ENCODE data around the gene MINAR1.

Gene MINAR1

DNA sequence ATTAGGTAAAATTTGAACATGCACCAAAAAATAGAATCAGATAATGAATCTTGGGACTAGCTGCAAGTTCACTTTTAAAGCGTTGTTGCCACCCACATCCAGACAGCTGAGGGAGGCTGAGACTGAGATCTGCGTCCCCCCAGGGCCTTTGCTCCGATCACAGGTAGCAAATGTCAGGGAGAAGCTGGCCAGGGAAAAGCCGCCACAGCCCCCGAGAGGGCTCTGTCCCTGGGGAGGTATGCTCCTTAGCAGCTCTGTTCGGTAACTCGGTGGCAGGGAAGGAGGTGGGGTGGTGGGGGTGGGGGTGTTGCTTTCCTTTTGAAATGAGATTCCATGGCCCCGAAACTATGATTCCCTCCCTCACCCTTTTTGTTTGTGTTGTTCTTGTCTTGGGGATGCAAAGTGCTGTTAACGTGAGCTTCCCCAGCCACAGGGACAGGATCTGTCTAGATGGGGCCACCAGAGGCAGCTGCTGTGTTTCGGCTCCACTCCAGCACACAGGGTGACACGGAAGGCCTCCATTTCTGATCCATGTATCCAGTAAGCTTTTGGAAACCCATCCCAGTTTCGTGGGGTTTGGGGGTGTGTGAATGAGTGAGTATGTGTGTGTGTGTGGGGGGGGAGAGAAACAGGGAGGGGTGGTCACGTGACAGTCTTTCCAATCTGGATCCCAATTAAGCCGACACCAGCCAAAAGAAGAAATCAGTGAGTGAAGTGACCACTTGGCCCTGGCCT is 1.1 kb upstream of the MINAR1 start:
- DNase-seq (ENCODE audit: low read depth), result no peak

DNA sequence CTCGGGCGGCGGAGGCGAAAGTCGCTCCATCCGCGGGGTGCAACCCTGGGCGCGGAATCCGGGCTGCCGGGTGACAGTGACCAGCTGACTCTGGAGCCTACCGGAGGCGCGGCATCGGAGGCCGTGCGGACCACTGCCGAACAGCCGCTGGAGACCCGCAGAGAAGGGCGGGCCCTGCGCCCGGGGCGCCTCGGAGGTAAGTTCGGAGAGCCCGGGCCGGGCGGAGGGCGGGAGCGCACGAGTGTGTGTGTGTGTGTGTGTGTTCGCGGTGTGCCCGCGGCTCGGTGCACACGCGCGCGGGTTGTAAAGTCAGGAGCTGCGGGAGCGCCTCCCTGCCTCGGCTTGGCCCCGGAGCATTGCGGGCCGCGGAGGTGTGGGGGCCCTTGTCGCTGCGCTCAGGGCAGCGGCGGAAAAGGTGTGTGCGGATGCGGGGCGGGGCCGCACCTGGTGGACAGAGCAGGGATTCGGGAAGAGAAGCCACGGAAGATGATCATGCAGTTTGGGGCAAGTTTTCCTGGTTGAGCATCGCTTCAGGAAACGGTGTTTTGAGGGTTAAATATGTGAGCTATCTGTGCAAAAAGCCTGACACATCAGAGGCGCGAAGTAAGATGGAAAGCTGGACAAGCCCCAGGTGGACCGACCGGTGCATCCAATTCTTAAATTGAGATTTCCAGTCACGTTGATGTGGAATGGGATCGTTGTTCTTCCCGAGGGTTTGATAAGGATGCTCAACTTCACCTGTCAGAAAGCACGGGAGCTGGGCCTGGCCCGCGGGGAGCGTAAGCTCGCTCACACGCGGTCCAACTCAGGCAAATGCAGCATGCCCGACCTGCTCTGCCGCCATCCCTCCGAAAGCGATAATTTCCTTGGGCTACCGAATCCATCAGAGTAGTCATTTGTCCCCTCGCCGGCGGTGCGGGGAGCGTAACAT is 474 bp downstream of the MINAR1 start:
- DNase-seq (ENCODE audit: low read depth), result no peak

DNA sequence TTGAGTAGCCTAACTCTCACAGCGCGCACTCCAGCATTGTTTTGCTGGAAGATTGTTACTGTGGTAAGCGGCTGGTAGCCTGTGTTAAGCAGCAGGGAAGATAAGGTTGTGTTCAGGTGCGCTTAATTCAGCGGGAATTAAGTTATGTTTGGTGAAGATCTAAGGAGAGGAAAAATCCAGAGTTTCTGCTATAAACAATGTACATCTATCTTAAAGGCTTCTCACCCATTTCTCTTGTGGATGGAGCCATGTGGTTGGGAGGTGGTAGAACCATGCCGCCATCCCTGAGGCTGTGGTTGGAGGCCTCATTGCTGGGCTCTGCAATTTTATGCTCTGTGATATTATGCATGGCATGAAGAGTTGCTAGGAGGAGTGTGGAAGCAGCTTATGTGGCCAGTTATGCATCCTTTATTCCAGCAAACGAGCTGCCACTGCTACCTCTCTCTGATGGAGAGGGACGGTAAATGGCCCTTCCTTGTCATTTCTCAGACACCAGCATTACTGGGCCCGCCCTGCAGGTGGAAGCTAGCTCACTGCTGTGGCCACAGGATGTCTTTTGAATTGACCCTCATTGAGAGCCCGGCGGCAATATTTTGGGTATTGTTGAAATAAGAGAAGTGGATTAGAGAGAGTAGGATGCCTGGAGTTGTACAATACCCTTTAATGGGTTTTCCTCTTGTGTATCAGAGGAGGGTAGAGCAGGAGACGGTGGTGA is 1.3 kb downstream of the MINAR1 start:
- no peak for DNase-seq (ENCODE audit: low read depth)

DNA sequence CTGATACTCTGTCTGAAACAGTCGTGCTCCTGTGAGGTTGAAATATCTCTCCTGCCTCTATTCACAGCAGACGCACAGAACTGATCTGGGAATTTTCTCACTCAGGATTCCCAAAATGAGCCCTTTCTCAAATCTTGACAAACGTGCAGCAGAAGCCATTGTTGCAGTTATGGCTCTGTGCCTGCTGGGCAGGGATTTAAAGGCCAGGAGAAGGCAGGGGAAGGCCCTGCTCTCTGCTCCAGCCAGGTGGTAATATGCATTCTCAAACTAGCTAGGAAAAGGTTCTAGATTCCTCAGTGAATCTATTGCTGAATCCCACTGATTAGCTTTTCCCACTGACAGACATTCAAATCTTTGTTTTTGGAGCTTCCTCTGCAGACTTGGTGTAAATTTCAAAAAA is 2.2 kb downstream of the MINAR1 start:
- DNase-seq (ENCODE audit: low read depth), result no peak

DNA sequence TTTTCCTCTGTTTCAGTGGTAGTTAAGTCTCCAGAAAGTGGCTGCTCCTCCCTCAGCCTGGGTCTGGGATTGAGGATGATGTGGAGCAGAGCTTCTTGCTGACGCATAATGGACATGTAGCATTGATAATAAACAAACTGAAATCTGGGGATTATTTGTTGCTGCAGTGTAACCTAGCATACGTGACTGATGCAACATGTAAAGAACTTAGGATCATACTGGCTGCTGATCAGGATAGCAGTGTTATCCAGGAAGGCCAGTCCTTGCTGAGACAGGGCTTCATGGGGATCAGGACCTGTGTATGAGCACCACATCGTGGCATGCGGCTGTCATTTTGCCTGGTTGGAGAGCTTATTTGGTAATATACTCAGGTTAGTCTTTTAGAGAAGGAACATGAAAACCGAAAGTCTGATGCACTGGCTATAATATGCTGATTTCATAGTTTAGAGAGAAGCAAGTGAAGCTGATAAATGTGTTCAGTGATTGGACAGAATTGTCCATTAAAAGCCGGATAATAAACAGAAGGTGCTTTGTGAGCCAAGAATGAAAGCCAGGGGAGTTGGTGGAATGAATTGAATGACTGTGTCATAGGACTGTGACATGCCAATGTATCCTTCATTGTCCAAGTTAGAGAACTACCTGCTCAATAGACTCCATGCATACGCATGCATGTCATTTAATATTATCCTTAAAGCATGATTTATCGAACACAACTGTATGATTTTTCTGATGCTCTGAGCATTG is 4.1 kb downstream of the MINAR1 start:
- DNase-seq (ENCODE audit: low read depth), result no peak

DNA sequence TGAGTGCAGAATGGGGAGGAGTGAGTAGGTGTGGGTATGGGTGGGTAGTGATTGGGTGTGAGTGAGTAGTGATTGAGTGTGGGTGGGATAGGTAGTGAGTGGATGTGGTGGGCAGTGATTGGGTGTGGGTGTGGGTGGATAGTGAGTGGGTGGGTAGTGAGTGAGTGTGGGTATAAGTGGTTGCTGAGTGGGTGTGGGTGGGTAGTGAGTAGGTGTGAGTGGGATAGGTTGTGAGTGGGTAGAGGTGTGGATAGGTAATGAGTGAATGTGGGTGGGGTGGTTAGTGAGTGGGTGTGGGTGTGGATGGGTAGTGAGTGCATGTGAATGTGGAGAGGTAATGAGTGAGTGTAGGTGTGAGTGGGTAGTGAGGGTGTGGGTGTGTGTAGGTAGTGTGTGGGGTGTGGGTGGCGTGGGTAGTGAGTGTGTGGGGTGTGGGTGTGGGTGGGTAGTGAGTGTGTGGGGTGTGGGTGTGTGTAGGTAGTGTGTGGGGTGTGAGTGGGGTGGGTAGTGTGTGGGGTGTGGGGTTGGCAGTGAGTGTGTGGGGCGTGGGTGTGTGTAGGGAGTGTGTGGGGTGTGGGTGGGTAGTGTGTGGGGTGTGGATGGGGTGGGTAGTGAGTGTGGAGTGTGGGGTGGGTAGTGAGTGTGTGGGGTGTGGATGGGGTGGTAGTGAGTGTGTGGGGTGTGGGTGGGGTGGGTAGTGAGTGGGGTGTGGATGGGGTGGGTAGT is 5.3 kb downstream of the MINAR1 start:
- no peak for DNase-seq (ENCODE audit: low read depth)

DNA sequence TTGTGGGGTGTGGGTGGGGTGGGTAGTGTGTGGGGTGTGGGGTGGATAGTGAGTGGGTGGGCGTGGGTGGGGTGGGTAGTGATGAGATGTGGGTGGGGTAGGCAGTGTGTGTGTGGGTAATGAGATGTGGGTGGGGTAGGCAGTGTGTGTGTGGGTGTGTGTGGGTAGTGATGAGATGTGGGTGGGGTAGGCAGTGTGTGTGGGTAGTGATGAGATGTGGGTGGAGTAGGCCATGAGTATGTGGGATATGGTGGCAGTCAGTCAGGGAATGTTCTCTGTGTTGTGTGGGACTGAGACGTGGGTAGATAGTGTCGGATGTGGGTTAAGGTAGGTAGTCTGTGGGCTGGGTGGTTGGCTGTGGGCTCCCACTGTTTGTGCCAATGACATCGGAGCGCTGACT is 7.1 kb downstream of the MINAR1 start:
- DNase-seq (ENCODE audit: low read depth), result no peak

DNA sequence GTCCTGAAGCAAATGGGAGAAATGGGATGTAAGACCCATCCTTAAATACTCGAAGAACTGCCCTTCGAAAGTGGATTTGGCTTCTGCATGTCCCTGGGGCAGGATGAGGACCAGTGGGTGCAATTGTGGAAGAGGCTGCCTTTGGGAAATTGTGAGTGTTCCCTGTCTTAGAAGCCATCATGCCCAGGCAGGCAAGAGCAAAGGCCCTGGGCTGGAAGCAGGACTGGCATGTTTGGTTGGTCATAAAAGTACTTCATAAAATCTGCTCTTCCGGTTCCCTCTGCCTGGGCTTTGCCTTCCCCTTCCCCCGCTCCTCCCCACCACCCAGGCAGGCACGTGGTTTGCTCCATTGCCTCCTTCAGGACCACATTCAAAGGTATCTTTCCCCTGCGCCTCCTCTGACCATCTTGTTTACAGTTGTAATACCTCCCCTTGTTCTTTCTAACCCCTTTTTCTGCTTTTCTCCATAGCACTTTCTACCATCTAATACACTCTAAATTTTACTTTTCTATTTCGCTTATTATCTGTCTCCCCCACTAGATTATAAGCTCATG is 8.3 kb downstream of the MINAR1 start:
- no peak for DNase-seq (ENCODE audit: low read depth)

DNA sequence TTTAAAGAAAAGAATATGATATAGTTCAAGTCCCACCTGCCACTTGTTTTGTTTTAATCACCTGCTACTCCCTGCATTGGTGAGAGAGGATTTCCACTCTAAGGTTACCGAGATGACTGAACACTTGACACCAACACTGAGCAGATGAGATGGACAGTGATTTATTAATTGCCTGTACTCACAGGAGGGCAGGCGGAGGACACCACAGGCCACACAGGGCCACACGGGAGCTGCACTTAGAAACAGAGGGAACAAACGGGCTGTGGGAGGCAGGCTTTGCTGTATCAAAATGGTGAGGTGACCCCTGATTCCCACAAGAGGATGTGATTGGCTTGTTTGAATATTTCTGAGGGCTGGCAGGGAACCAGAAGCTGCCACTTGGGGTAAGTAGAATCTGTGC is 10.8 kb downstream of the MINAR1 start:
- no peak for DNase-seq (ENCODE audit: low read depth)

DNA sequence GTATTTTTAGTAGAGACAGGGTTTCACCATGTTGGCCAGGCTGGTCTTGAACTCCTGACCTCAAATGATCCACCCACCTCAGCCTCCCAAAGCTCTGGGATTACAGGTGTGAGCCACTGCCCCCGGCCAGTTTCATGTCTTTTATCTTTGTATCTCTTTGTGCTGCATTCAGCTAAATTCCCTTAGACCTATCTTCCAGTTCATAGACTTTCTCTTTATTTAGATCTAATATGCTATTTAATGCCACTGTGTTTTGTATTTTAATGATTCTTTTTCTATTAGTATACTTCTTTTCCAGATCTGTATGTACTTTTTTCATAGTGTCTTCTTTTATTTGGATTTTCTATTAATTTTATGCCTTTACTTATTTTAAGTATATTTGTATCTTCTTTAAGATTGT is 14.9 kb downstream of the MINAR1 start:
- DNase-seq (ENCODE audit: low read depth), result no peak

DNA sequence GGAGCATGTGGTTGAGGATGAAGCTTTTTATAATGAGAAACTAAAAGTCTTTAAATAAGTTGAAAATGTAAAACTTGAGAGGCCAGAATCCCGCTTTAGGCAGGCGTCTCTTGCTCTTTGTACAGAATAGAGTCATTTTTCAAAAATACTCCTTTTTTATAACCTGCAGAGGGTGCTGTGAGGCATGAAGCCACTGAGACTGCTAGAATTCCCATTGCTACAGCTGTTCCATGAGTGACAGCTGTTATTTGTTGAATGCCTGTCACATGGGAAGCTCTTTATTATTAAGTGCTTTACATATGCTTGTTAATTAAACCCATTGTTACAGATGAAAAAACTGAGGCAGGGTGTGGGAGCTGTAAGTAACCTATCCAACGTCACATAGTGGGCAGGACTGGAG is 18.5 kb downstream of the MINAR1 start:
- DNase-seq (ENCODE audit: low read depth), result no peak

DNA sequence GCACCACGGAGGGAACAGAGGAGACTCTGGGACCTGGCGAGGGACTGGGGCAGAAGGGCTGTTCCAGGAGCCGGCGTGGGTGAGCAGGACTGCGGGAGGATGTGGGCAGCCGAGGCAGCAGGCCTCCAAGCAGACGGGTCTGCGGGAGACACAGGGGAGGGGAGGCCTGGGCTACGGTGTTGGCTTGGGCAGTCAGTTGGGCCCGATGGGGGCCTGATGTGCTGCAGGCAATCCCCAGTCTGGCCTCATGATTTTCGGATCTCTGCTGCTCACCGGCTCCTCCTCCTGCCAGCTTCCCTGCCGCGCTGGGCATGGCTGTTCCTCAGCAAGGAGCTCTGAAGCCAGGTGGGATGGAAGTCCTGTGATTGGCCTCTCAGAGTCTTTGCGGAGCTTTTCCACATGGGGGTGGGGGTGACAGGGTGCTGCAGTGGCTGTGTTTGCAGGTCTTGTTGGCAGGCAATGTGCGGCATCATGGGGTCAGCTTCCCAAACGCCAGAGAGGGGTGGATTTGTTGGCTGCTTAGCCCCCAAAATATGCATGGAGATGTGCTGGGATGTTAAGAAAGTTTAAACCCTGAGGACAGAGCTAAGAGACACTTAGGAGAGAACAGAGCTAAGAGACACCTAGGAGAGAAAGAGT is 19.3 kb downstream of the MINAR1 start:
- DNase-seq (ENCODE audit: low read depth), result no peak

DNA sequence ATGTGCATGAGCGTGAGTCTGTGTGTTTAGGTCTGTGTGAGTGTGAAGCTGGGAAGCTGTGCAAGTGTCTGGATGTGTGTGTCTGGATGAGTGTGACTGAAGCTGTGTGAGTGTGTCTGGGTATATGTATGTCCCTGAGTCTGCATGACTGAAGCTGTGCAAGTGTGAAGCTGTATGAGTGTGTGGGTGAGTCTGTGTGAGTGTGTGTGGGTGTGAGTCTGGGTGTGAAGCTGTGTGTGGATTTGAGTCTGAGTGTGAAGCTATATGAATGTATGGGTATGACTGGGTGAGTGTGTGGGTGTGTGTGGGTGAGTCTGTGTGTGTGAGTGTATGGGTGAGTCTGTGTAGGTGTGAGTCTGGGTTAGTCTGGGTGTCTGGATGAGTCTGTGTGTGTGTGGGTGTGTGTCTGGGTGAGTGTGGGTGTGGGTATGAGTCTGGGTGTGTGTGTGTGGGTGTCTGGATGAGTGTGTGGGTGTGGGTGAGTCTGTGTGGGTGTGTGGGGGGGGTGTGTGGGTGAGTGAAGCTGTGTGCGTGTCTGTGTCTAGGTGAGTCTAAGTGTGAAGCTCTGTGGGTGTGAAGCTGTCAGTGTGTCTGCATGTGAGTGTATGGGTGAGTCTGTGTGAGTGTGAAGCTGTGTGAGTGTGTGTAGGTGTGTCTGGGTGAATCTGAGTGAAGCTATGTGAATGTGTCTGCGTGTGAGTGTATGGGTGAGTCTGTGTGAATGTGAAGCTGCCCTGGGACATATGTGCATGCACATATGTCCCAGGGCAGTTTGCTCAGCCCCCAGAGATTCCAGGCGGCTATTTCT is 20.3 kb downstream of the MINAR1 start:
- no peak for DNase-seq (ENCODE audit: low read depth)

DNA sequence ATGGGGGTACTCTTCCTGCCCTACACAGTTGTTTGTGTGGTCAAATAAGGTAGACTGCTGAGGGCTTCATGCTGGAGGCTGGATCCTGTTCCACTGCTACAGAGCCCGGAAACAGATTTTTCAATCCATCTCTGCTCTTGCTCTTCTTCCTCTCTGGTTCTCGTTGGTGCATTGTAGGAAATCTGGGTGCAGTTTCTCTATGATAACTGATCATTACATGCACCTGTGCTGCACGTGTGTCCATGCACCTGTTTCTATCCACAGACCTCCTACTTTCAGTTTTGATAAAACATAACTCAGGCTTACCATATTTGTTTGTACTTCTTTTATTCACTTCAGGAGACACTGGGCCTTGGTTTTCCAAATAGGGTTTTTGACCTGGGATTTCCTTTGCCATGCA is 21.3 kb downstream of the MINAR1 start:
- no peak for DNase-seq (ENCODE audit: low read depth)

DNA sequence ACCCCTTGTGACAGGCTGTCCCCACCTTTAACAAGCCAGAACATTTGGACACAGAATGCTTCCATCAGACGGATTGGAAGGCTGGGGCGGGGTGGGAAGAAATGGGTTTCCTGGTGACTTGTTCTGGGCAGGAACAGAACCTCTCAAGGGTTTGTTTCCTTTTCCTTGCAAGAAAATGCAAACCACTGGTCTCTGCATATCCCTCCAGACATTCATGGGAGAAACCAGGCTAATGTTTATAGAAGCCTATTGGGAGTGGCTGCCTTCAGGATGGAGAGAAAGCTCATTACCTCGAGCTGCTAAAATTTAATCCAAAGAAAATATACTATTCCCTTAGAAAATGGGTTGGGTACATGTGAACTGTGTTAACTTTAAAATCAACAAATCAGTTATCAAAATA is 21.9 kb downstream of the MINAR1 start:
- DNase-seq (ENCODE audit: low read depth), result no peak

DNA sequence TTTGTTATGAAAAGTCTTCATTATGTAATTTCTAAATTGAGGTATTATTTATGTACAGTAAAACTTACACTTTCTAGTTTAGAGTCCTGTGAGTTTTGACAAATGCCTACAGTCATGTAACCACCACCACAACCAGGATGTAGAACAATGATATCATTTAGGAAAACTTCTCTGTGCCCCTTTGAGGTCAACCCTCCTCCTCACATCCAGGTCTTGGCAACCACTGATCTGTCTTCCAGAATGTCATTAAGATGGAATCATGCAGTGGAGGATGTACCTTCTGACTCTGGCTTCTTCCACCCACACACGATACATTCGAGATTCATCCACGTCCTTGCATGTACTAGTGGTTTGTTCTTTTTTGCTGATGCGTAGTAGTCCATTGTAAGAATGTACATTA is 23.2 kb downstream of the MINAR1 start:
- no peak for DNase-seq (ENCODE audit: low read depth)

DNA sequence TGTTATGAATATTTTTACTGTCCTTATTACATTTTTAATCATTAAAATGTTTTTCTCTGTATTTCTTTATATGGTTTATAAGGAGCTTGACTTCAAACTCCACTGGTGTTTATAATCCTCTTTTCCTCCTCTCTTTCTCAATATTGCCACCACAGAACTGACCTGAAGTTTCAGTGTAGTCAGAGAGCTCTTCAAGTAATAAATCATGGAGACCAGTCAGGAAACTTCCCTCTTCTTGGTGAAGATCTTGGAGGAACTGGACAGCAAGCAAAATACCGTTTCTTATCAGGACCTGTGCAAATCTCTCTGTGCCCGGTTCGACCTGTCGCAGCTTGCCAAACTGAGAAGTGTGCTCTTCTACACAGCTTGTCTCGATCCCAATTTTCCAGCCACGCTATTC is 23.8 kb downstream of the MINAR1 start:
- no peak for DNase-seq (ENCODE audit: low read depth)

DNA sequence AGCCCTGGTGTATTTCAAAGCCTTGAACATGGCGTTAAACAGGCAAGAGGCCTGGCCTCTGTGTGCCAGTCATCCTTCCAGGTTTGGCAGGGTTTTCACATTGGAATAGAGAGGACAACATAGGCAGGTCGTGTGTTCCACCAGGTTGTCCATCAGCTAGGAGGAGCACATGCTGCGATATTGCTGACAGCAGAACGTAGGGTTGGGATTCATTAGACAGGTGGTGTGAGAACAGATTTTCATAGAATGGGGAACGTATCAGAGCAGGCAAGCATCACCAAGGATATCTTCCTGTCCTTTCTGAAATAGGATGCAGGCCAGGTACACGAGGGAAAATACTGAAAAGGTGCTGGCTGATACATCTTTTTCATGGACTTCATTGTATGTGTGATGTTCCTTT is 26.4 kb downstream of the MINAR1 start:
- DNase-seq (ENCODE audit: low read depth), result no peak

DNA sequence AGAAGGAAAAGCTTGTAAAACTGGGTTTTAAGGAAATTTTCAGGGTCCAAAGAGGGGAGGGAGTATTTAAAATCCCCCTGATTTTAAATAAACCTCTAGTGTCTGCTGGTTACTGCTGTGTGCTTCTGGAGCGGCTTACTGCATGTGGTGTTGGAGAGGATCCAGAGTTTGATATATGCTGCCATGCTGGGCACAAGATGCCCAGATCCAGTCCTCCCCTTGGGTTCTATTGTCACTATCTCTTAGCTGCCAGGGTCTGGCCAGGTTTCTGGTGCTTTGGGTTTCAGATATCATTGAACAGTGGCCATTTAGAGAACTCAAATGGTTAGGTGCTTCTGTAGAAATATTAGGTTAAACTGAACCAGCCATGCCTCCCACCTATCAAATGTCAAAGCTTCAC is 27.5 kb downstream of the MINAR1 start:
- DNase-seq (ENCODE audit: low read depth), result no peak
